ENCODE measurements around the gene PPP1R12A. TPM values are rescaled to one million over a fixed set of nuclear protein-coding genes. Genes with fewer than 3 reads are reported as not detected.
"Not testable (repeated sequence)": the region's sequence is repeated elsewhere in the genome, so short reads cannot be mapped to it uniquely, and the experiment has no call there.

PPP1R12A gene
- total RNA-seq, 2 experiments from 2014 or later = 86.5 to 90.8 TPM

DNA sequence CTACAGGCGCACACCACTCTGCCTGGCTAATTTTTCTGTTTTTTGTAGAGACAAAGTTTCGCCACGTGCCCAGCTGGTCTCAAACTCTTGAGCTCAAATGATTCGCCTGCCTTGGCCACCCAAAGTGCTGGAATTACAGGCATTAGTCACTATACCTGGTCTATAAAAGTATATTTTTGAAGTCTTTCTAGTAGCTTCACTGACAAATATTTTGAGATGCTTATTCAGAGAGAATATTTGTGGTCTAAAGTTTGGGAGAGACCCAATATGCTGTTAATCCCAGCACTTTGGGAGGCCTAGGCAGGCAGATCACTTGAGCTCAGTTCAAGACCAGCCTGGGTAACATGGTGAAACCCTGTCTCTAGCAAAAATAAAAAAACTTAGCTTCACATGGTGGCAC lies 22.0 kb upstream of the PPP1R12A start:
- Mint-ChIP-seq H3K9me3 (ENCODE audit: insufficient read depth) (peaks cover 7% of the 10 kb centered on the region), H3K4me3 (no peak overlapping the region), H3K4me1 (ENCODE audit: low read depth) (peaks cover 6% of the 10 kb centered on the region), H3K27me3 (ENCODE audit: low read depth) (peaks cover 7% of the 10 kb centered on the region), H3K27ac (no peak overlapping the region), H3K36me3 (ENCODE audit: low read depth) (peaks cover 4% of the 10 kb centered on the region)
- POLR2A ChIA-PET = no interaction called here
- CTCF ChIA-PET = no interaction called here
- no peak for ATAC-seq
- DNase-seq = no peak

DNA sequence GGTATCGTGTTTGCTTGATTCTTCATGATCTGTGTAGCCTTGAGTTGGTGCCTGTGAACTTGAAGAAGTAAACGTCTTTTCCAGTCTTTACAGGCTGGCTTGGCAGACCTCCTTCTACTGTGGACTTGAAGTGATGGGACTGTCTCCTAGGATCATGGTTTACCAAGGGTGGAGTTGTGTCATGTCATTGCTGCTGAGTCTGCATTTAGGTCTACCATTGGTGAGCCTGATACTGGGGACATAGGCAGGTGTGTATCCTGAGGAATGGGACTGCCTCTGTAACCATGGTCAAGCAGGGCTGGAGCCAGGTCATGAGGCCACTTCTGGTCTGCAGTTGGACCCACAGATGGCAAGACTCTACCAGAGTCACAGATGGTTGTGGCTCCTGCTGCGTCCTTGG lies 20.7 kb upstream of the PPP1R12A start:
- Mint-ChIP-seq H3K4me3 (no peak overlapping the region), H3K36me3 (ENCODE audit: low read depth) (peaks cover 4% of the 10 kb centered on the region), H3K27me3 (ENCODE audit: low read depth) (peaks cover 10% of the 10 kb centered on the region), H3K9me3 (ENCODE audit: insufficient read depth) (peaks cover 7% of the 10 kb centered on the region), H3K4me1 (ENCODE audit: low read depth) (peaks cover 6% of the 10 kb centered on the region), H3K27ac (no peak overlapping the region)
- CTCF ChIA-PET = interaction anchor here (0.6 kb wide), 1 partner anchor 134 kb away, joined by 4 read pairs; no protein-coding TSS in a partner anchor
- ATAC-seq (no peak), DNase-seq (no peak)
- POLR2A ChIA-PET = no interaction called here

DNA sequence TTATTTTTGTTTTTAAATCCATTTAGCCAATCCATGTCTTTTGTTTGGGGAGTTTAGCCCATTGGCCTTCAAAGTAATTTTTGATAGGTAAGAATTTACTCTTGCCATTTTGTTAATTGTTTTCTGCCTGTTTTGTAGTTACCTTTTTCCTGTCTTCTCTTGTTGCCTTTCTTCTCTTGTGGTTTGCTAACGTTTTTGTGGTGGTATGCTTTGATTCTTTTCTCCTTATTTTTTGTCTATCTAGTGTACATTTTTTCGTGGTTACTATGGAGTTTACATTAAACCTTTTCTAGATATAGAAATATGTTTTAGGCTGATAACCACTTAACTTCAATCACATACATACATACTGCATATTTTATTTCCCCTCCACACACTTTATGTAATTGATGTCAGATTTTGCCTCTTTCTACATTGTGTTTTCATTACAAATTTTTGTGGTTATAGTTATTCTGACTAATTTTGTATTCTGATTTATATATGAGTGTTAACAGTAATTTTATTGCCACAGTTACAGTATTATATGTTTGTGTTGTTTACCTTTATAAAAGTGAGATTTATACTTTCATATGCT lies 19.2 kb upstream of the PPP1R12A start:
- ATAC-seq = no peak
- DNase-seq = no peak
- ChIA-PET CTCF (no interaction called here), POLR2A (no interaction called here)
- H3K4me3 Mint-ChIP-seq = no peak overlapping the region
- peaks cover 6% of the 10 kb centered on the region for H3K4me1 Mint-ChIP-seq (ENCODE audit: low read depth)
- H3K27me3 Mint-ChIP-seq (ENCODE audit: low read depth) = peaks cover 12% of the 10 kb centered on the region
- H3K36me3 Mint-ChIP-seq (ENCODE audit: low read depth) = peaks cover 4% of the 10 kb centered on the region
- peaks cover 7% of the 10 kb centered on the region for H3K9me3 Mint-ChIP-seq (ENCODE audit: insufficient read depth)
- no peak overlapping the region for H3K27ac Mint-ChIP-seq

DNA sequence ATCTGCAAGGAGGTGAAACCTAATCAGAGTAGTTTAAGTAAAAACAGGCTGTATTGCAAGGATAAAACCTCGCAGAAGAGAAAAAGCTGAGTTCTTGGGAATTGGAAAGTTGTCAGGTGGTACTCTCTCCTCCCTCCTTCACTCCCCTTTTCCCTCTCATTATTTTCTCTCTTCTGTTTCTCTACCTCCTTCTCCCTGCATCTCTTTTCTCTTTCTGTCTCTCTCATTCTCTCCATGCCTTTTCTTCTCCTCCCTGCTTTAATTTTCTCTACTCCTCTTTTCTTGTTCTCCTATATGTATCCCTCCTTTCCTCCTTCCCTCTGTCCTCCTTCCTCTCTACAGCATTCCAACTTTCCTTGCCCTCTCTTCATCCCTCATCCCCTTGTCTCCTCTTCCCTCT lies 14.2 kb upstream of the PPP1R12A start:
- CTCF ChIA-PET = no interaction called here

DNA sequence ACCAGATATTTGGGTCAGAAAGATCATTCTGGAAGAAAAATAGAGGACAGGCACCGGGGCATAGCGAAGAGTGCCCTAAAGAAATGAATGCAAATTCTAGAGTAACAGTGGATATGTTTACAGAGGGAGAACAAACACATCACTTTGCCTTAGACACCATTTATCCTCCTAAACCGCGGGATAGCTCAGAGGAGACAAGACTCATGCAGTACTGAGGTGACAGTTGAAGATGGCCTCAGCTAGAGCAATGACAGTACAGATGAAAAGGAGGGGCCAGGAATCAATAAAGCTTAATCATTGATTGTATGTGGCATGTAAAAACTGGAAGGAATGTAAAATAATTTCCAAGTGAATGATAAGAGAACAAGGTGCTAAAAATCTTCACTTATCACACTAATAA lies 10.5 kb upstream of the PPP1R12A start:
- CTCF ChIA-PET = no interaction called here
- Mint-ChIP-seq H3K36me3 (ENCODE audit: low read depth) (no peaks in the 10 kb centered on the region), H3K9me3 (ENCODE audit: insufficient read depth) (no peaks in the 10 kb centered on the region), H3K27me3 (ENCODE audit: low read depth) (peaks cover 4% of the 10 kb centered on the region), H3K27ac (no peak overlapping the region), H3K4me3 (no peak overlapping the region), H3K4me1 (ENCODE audit: low read depth) (no peaks in the 10 kb centered on the region)
- POLR2A ChIA-PET = no interaction called here
- DNase-seq (no peak), ATAC-seq (no peak)

More for the DNA sequence above, 14.2 kb upstream of the PPP1R12A start:
- ATAC-seq (no peak), DNase-seq (no peak)
- no peak overlapping the region for H3K27ac Mint-ChIP-seq
- H3K27me3 Mint-ChIP-seq (ENCODE audit: low read depth) = peaks cover 12% of the 10 kb centered on the region
- POLR2A ChIA-PET = interaction anchor here (0.9 kb wide), 1 partner anchor 13 kb away, joined by 3 read pairs; no protein-coding TSS in a partner anchor
- H3K9me3 Mint-ChIP-seq (ENCODE audit: insufficient read depth) = no peaks in the 10 kb centered on the region
- no peak overlapping the region for H3K4me3 Mint-ChIP-seq
- H3K36me3 Mint-ChIP-seq (ENCODE audit: low read depth) = no peaks in the 10 kb centered on the region
- H3K4me1 Mint-ChIP-seq (ENCODE audit: low read depth) = peaks cover 5% of the 10 kb centered on the region

DNA sequence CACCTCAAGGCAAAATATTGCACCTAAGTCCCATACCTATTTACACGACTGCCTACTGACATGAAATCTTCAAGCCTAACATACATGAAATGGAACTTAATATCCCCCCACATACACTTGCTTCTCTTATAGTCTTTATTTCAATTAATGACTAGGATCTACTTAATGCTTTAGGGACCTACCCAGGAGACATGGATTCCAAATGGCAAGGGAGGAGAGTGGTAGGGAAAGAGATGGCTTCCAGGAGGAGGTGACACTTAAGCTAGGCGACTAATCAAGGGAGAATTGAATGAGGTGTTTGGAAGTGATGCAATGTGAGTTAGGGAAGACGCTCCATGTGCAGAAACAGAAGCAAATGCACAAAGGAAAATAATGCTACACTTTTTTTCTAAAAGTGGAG lies 9.7 kb upstream of the PPP1R12A start:
- POLR2A ChIA-PET = no interaction called here
- Mint-ChIP-seq H3K9me3 (ENCODE audit: insufficient read depth) (no peaks in the 10 kb centered on the region), H3K4me3 (no peak overlapping the region), H3K36me3 (ENCODE audit: low read depth) (no peaks in the 10 kb centered on the region), H3K27ac (no peak overlapping the region), H3K4me1 (ENCODE audit: low read depth) (no peaks in the 10 kb centered on the region), H3K27me3 (ENCODE audit: low read depth) (peaks cover 4% of the 10 kb centered on the region)
- no peak for DNase-seq
- CTCF ChIA-PET = no interaction called here
- ATAC-seq = no peak

DNA sequence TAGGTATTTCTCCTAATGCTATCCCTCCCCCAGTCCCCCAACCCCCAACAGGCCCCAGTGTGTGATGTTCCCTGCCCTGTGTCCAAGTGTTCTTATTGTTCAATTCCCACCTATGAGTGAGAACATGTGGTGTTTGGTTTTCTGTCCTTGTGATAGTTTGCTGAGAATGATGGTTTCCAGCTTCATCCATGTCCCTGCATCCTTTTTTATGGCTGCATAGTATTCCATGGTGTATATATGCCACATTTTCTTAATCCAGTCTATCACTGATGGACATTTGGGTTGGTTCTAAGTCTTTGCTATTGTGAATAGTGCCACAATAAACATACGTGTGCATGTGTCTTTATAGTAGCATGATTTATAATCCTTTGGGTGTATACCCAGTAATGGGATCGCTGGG lies 7.9 kb upstream of the PPP1R12A start:
- H3K4me3 Mint-ChIP-seq; H3K4me1 Mint-ChIP-seq (ENCODE audit: low read depth); ATAC-seq; H3K27ac Mint-ChIP-seq; POLR2A ChIA-PET; CTCF ChIA-PET; H3K9me3 Mint-ChIP-seq (ENCODE audit: insufficient read depth); DNase-seq; H3K36me3 Mint-ChIP-seq (ENCODE audit: low read depth); H3K27me3 Mint-ChIP-seq (ENCODE audit: low read depth): not testable (repeated sequence)

DNA sequence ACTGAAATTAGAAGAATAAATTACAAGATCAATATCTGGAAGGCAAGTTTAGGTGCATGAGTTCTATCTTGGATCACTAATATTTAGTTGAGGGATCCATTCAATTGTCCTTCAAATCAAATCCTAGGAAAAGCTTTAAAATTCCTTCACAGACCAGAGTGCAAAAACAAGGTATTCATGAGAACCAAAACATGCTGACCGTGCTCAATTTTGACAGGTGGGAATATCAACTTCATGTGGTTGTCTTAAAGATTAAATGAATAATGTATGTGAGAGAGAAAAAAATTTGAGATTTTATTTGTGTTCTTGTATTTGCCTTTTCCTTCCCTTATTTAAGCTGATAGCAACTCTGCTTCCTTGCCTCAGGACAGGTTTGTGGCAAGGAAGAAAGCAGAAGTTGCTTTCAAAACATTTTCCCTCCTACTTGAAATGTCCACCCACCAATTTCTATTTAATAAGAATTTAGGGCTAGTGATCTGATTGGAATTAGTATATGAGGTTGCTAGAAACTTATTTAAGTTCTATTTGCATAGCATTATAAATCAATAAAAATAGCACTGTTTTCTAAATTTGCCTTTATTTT lies 4.9 kb upstream of the PPP1R12A start:
- peaks cover 15% of the 10 kb centered on the region for H3K4me1 Mint-ChIP-seq (ENCODE audit: low read depth)
- POLR2A ChIA-PET = no interaction called here
- peaks cover 1% of the 10 kb centered on the region for H3K27me3 Mint-ChIP-seq (ENCODE audit: low read depth)
- ATAC-seq = no peak
- DNase-seq = no peak
- CTCF ChIA-PET = no interaction called here
- no peak overlapping the region for H3K4me3 Mint-ChIP-seq
- no peak overlapping the region for H3K27ac Mint-ChIP-seq
- H3K36me3 Mint-ChIP-seq (ENCODE audit: low read depth) = peaks cover 4% of the 10 kb centered on the region
- H3K9me3 Mint-ChIP-seq (ENCODE audit: insufficient read depth) = no peaks in the 10 kb centered on the region

DNA sequence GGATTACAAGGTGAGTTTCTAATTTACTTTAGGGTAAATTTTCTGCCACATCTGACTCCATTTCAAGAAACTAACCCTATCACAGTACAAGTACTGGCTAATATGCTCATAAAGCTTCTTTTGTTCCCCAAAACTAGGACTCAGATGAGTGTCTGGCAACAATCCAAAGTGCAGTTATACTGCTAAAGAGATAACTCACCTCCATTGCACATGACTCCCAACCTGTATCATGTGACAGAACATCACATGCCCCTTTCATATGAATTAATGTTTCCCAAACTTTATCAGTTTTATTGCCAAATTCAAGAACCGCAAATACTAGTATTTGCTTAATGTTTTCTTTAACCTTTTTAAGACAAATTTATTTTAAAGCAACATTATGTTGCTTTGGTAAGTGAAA lies 3.9 kb upstream of the PPP1R12A start:
- ChIA-PET POLR2A (interaction anchor here (0.5 kb wide), 1 partner anchor 12 kb away, joined by 3 read pairs; no protein-coding TSS in a partner anchor), CTCF (interaction anchor here (1.4 kb wide), 1 partner anchor 248 kb away, joined by 5 read pairs; no protein-coding TSS in a partner anchor)
- DNase-seq (no peak), ATAC-seq (no peak)
- Mint-ChIP-seq H3K4me1 (ENCODE audit: low read depth) (peaks cover 15% of the 10 kb centered on the region), H3K36me3 (ENCODE audit: low read depth) (peaks cover 6% of the 10 kb centered on the region), H3K4me3 (no peak overlapping the region), H3K27ac (no peak overlapping the region), H3K9me3 (ENCODE audit: insufficient read depth) (no peaks in the 10 kb centered on the region), H3K27me3 (ENCODE audit: low read depth) (peaks cover 1% of the 10 kb centered on the region)

DNA sequence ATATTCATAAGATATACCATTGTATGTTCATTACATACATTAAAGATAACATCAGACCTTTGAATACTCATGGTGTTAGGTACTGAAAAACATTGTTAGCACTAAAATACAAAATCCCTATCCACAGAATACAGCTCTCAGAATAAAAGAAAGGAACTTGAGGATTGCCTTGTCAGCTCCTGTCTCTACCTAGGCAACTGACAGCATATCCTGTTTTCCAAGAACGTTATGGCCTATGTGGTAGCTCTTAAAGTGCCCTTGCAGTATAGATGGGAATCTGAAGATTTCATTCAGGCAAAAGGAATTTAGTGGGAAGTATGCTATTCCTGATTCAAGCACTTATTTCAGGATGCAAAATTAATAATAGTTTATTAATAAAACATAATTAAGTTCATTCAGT lies 1.8 kb upstream of the PPP1R12A start:
- H3K27ac Mint-ChIP-seq = peak overlapping the region; percentile 37
- ATAC-seq (no peak), DNase-seq (no peak)
- H3K4me1 Mint-ChIP-seq (ENCODE audit: low read depth) = peaks cover 31% of the 10 kb centered on the region
- ChIA-PET POLR2A (no interaction called here), CTCF (interaction anchor here (0.5 to 1.6 kb wide), 2 partner anchors 14 to 251 kb away, joined by 3 to 8 read pairs; no protein-coding TSS in a partner anchor)
- H3K27me3 Mint-ChIP-seq (ENCODE audit: low read depth) = no peaks in the 10 kb centered on the region
- peak overlapping the region; percentile 82 for H3K4me3 Mint-ChIP-seq
- peaks cover 12% of the 10 kb centered on the region for H3K36me3 Mint-ChIP-seq (ENCODE audit: low read depth)
- no peaks in the 10 kb centered on the region for H3K9me3 Mint-ChIP-seq (ENCODE audit: insufficient read depth)

DNA sequence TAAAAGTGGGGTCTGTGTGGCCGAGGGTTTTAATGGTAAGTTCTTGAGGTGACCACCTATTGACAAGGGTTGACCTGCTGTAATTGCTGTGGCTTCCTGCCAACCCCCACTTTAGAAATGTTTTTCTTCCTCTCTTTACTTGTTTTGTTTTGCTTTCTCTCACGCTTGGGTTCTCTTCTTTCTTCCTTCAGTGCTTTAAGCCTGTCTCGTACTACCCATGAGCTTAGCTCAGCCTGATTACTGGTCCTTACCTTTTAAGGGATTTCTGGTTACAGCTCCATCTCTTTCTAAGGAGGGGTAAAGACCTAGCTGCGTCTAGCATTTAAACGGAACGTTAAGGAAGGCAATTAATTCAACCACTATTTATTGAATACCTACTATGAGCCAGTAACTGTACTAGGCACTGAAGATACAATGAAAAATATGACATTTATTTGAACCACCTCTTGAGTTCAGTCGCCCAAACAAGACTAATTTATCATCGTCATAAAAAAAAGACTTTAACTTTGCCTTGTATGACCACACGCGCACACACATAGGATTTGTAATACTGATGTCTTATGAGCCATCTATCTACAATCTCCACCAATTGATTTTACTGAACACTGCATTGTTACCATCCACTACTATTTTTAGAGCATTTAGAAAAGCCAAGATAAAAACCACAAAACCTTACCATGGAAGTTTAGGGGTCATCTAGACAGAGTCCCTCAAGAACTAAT lies 888 bp upstream of the PPP1R12A start:
- Mint-ChIP-seq H3K4me3 (peak overlapping the region; percentile 82), H3K27ac (peak overlapping the region; percentile 98), H3K9me3 (ENCODE audit: insufficient read depth) (no peaks in the 10 kb centered on the region), H3K4me1 (ENCODE audit: low read depth) (peaks cover 34% of the 10 kb centered on the region), H3K36me3 (ENCODE audit: low read depth) (peaks cover 13% of the 10 kb centered on the region), H3K27me3 (ENCODE audit: low read depth) (no peaks in the 10 kb centered on the region)
- peak; percentile 10 for ATAC-seq
- ChIA-PET CTCF (interaction anchor here (0.5 to 1.6 kb wide), 5 partner anchors 9 to 252 kb away, joined by 3 to 8 read pairs (median 3); no protein-coding TSS in a partner anchor), POLR2A (interaction anchor here (0.9 to 1.0 kb wide), 5 partner anchors 13 to 107 kb away, joined by 3 read pairs; no protein-coding TSS in a partner anchor)
- no peak for DNase-seq

Measured in activated CD8-positive, alpha-beta T cell treated with anti-CD3 and anti-CD28 coated beads, Interleukin-2, amount 10 ng/mL, durations not matched to agents 7 days and 5 days (primary cell).